WTC11 (cell line): Measurements from ENCODE around the gene MT2A.
A peak's percentile ranks its signal among the peaks of the same experiment; 100 is the strongest.

Experiments used
- CREB1 ChIP-seq: sonication (generic); formaldehyde crosslinking; IDR thresholded peaks from 2 replicates; pipeline ENCODE4 v1.8.0; 2023; ENCODE audit warnings: mild to moderate bottlenecking, missing genetic modification reagents
- GABPB1 ChIP-seq: sonication (generic); formaldehyde crosslinking; IDR thresholded peaks from 2 replicates; pipeline ENCODE4 v1.8.1; 2023; ENCODE audit warnings: mild to moderate bottlenecking, missing genetic modification reagents
- KAT7 ChIP-seq: sonication (generic); formaldehyde crosslinking; IDR thresholded peaks from 2 replicates; pipeline ENCODE4 v1.8.1; 2023; ENCODE audit warnings: missing genetic modification reagents, mild to moderate bottlenecking, borderline replicate concordance
- NFE2L1 ChIP-seq: sonication (generic); formaldehyde crosslinking; IDR thresholded peaks from 2 replicates; pipeline ENCODE4 v1.8.1; 2023; ENCODE audit warnings: missing genetic modification reagents
- NFYB ChIP-seq: sonication (generic); formaldehyde crosslinking; conservative IDR thresholded peaks from 2 replicates; pipeline ENCODE4 v1.8.0; 2022; ENCODE audit warnings: low read depth, missing genetic modification reagents
- RELA ChIP-seq: sonication (generic); formaldehyde crosslinking; IDR thresholded peaks from 2 replicates; pipeline ENCODE4 v1.8.1; 2022; ENCODE audit warnings: missing genetic modification reagents, mild to moderate bottlenecking, borderline replicate concordance
- SOX15 ChIP-seq: fragments of 250-450 bp; sonication (Bioruptor Pico); IDR thresholded peaks from 2 replicates; pipeline ENCODE4 v1.9.0; 2021; ENCODE audit warnings: mild to moderate bottlenecking
- SP1 ChIP-seq: sonication (generic); formaldehyde crosslinking; conservative IDR thresholded peaks from 2 replicates; pipeline ENCODE4 v1.8.1; 2022; ENCODE audit warnings: missing genetic modification reagents
- ZBTB21 ChIP-seq: sonication (generic); formaldehyde crosslinking; IDR thresholded peaks from 2 replicates; pipeline ENCODE4 v1.8.1; 2023; ENCODE audit warnings: mild to moderate bottlenecking, missing genetic modification reagents, borderline replicate concordance
- TF ChIP-seq, protein P1 (sequence below): fragments of 200-600 bp; IDR thresholded peaks from 2 replicates; pipeline ENCODE4 v1.8.0; 2022; ENCODE audit warnings: antibody characterized with exemption
- TF ChIP-seq, protein P2 (sequence below): sonication (generic); formaldehyde crosslinking; conservative IDR thresholded peaks from 2 replicates; pipeline ENCODE4 v1.8.1; 2022; ENCODE audit warnings: mild to moderate bottlenecking, missing genetic modification reagents
- TF ChIP-seq, protein P3 (sequence below): sonication (generic); formaldehyde crosslinking; IDR thresholded peaks from 2 replicates; pipeline ENCODE4 v1.8.0; 2022; ENCODE audit warnings: mild to moderate bottlenecking, missing genetic modification reagents
- TF ChIP-seq, protein P4 (sequence below): sonication (generic); formaldehyde crosslinking; IDR thresholded peaks from 2 replicates; pipeline ENCODE4 v1.8.0; 2023; ENCODE audit warnings: missing genetic modification reagents
- TF ChIP-seq, protein P5 (sequence below): sonication (generic); formaldehyde crosslinking; IDR thresholded peaks from 2 replicates; pipeline ENCODE4 v1.8.0; 2022; ENCODE audit warnings: missing genetic modification reagents

DNA sequence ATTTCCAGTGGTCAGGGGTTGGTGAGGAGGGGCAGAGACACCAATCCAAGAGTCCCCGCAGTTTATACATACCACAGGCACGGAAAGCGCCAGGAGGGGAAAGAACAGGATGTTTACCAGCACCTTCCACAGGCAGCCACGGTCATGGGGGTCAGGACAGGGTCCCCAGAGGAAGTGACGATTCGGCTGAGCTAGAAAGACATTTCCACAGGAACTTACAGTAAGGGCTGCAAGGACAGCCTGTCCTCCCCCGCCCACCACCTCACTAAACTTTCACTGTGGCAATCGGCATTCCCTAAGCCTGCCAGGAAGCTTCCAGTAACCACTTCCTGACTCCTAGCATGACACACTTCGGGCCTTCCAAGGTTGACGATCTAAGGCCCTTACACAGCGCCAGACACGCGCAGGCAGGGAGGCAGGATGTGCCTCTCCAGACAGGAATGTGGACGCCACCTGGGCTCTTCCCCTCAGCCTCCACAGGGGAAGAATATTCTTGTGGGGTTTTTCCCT lies 1.2 kb upstream of the MT2A start:
- TF ChIP-seq, protein P1, sequence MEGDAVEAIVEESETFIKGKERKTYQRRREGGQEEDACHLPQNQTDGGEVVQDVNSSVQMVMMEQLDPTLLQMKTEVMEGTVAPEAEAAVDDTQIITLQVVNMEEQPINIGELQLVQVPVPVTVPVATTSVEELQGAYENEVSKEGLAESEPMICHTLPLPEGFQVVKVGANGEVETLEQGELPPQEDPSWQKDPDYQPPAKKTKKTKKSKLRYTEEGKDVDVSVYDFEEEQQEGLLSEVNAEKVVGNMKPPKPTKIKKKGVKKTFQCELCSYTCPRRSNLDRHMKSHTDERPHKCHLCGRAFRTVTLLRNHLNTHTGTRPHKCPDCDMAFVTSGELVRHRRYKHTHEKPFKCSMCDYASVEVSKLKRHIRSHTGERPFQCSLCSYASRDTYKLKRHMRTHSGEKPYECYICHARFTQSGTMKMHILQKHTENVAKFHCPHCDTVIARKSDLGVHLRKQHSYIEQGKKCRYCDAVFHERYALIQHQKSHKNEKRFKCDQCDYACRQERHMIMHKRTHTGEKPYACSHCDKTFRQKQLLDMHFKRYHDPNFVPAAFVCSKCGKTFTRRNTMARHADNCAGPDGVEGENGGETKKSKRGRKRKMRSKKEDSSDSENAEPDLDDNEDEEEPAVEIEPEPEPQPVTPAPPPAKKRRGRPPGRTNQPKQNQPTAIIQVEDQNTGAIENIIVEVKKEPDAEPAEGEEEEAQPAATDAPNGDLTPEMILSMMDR: no peak
- TF ChIP-seq GABPB1 (CRISPR knock-in tag) (peak; percentile 73), ZBTB21 (CRISPR knock-in tag) (no peak), NFYB (CRISPR knock-in tag) (no peak), SP1 (CRISPR knock-in tag) (no peak), KAT7 (CRISPR knock-in tag) (no peak), RELA (CRISPR knock-in tag) (no peak), SOX15 (CRISPR knock-in tag) (no peak), NFE2L1 (CRISPR knock-in tag) (no peak), CREB1 (no peak)
- TF ChIP-seq, protein P2, sequence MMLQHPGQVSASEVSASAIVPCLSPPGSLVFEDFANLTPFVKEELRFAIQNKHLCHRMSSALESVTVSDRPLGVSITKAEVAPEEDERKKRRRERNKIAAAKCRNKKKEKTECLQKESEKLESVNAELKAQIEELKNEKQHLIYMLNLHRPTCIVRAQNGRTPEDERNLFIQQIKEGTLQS: no peak
- TF ChIP-seq, protein P3, sequence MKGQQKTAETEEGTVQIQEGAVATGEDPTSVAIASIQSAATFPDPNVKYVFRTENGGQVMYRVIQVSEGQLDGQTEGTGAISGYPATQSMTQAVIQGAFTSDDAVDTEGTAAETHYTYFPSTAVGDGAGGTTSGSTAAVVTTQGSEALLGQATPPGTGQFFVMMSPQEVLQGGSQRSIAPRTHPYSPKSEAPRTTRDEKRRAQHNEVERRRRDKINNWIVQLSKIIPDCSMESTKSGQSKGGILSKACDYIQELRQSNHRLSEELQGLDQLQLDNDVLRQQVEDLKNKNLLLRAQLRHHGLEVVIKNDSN (CRISPR knock-in tag): no peak
- TF ChIP-seq, protein P4, sequence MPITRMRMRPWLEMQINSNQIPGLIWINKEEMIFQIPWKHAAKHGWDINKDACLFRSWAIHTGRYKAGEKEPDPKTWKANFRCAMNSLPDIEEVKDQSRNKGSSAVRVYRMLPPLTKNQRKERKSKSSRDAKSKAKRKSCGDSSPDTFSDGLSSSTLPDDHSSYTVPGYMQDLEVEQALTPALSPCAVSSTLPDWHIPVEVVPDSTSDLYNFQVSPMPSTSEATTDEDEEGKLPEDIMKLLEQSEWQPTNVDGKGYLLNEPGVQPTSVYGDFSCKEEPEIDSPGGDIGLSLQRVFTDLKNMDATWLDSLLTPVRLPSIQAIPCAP (CRISPR knock-in tag): no peak
- TF ChIP-seq, protein P5, sequence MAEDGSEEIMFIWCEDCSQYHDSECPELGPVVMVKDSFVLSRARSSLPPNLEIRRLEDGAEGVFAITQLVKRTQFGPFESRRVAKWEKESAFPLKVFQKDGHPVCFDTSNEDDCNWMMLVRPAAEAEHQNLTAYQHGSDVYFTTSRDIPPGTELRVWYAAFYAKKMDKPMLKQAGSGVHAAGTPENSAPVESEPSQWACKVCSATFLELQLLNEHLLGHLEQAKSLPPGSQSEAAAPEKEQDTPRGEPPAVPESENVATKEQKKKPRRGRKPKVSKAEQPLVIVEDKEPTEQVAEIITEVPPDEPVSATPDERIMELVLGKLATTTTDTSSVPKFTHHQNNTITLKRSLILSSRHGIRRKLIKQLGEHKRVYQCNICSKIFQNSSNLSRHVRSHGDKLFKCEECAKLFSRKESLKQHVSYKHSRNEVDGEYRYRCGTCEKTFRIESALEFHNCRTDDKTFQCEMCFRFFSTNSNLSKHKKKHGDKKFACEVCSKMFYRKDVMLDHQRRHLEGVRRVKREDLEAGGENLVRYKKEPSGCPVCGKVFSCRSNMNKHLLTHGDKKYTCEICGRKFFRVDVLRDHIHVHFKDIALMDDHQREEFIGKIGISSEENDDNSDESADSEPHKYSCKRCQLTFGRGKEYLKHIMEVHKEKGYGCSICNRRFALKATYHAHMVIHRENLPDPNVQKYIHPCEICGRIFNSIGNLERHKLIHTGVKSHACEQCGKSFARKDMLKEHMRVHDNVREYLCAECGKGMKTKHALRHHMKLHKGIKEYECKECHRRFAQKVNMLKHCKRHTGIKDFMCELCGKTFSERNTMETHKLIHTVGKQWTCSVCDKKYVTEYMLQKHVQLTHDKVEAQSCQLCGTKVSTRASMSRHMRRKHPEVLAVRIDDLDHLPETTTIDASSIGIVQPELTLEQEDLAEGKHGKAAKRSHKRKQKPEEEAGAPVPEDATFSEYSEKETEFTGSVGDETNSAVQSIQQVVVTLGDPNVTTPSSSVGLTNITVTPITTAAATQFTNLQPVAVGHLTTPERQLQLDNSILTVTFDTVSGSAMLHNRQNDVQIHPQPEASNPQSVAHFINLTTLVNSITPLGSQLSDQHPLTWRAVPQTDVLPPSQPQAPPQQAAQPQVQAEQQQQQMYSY: no peak
